GM19240 (cell line): Measurements from ENCODE around the gene YES1.
"Not testable (repeated sequence)": the region's sequence is repeated elsewhere in the genome, so short reads cannot be mapped to it uniquely, and the experiment has no call there.

ENCODE experiments used
- DNase-seq: peaks from one replicate; pipeline ENCODE4 v3.0.0; 2011; ENCODE audit warnings: low spot score; ENCODE audit not compliant: insufficient read length

The YES1 gene

GRCh38 chr18:785242-785641 is 26.8 kb downstream of the YES1 start:
- DNase-seq = no peak

DNA sequence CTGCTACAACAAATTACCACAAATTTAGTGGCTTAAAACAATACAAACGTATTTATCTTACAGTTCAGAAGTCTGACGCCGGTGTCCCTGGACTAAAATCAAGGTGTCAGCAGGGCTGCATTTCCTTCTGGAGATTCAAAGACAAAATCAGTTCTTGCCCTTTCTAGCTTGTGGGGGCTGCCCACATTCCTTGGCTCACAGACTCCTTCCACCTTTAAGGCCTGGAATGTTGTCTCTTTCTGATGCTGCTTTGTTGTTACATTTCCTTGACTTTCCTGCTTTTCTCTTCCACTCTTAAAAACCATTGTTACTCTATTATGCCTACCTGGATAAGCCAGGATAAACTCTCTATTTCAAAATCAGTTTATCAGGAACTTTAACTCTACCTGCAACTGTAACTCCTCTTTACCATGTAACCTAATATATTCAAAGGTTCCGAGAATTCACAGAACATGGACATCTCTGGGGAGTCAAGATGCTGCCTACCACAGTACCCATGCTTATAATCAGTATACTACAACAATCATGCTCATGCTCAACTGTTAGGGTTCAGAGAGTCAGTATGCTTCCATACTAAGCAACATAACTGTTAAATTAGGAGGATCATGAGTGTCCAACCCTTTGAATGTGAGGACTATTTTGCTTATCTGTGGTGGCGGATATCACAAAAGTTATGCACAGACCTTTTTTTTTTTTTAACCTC is 27.4 kb downstream of the YES1 start:
- DNase-seq = no peak

DNA sequence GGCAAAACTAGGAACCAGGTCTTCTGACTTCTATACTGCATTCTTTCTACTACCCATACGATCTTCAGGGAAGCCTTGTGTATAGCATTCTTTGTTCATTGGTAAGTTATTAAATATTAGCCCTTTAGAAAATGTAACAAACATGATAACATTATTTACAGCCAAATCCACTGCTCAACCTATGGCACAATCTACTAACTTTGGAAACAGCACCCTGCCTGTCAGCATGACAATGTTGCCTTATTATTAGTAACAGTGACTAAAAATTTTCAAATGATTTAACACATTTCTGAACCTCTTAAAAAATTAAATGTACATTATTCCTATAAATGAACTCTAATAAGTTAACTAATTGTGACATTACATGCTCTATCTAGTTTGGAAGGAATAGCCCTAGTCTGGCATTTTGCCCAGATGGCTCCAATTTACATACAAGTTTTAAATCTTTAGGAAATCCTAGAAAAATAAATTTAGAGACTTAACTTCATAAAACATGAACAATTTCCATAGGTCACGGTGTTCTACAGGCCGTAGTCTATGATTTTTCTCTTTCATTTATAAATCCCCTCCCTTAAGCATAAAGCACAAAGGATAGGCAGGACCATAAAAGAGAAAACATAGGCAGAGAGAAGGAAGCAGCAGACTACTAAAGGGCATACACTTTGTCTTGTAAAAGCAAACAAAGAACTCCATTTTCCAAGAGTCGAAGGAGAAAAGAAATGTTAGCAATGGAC is 33.7 kb downstream of the YES1 start:
- no peak for DNase-seq

DNA sequence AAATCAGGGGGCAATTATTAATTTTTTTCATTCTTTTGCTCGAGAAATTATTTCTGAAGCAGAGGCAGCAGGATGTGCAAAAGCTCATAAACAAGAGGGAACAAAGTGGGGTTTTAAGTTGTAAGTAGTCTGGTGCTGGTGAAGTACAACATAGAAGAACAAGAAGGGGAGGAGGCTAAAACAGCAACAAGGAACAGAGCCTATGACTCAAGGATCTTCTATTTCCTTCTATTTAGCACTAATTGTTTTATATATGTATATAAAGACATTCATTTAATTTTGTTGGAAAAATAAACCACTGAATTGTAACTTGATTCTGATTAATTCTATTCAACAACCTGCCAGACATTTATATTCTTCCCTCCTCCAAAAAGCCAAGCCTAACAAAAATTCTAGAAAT is 35.0 kb downstream of the YES1 start:
- no peak for DNase-seq

- not testable (repeated sequence) for DNase-seq
Measured at GRCh38 chr18:776044-776443, 36.0 kb downstream of the YES1 start.

- no peak for DNase-seq
Measured at GRCh38 chr18:774811-775210, 37.2 kb downstream of the YES1 start.

GRCh38 chr18:773980-774624 is 37.9 kb downstream of the YES1 start:
- DNase-seq = no peak

DNA sequence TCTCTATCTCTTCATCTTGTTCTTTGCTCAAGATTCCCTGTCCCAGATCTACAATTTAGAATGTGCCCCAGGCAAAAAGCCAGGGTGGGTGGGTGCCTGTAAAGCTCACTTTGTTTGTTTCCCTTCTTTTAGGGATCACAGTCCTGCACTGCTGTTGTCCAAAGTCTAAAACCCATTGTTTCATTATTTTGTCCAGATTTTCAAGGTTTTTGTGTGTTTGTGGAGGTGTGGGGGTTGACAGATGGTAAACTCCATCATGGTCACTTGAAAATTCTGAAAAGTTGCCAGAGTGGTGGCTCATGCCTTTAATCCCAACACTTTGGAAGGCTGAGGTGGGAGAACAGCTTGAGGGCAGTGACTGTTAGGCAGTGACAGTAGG is 41.5 kb downstream of the YES1 start:
- DNase-seq = no peak

DNA sequence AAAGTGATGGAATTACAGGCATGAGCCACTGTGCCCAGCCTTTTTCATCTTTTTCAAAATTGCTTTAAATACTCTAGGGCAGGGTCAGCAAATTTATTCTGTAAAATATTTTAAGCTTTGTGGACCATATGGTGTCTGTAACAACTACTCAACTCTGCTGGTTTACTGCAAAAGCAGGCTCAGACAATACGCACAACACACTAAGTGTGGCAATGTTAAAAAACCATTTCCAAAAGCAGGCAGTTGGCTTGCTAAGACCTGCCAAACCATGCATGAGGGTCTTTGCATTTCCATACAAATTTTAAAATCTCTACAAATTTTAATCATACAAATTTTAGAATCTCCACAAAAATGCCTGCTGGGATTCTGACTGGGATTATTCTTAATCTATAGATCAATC is 44.1 kb downstream of the YES1 start:
- no peak for DNase-seq

DNA sequence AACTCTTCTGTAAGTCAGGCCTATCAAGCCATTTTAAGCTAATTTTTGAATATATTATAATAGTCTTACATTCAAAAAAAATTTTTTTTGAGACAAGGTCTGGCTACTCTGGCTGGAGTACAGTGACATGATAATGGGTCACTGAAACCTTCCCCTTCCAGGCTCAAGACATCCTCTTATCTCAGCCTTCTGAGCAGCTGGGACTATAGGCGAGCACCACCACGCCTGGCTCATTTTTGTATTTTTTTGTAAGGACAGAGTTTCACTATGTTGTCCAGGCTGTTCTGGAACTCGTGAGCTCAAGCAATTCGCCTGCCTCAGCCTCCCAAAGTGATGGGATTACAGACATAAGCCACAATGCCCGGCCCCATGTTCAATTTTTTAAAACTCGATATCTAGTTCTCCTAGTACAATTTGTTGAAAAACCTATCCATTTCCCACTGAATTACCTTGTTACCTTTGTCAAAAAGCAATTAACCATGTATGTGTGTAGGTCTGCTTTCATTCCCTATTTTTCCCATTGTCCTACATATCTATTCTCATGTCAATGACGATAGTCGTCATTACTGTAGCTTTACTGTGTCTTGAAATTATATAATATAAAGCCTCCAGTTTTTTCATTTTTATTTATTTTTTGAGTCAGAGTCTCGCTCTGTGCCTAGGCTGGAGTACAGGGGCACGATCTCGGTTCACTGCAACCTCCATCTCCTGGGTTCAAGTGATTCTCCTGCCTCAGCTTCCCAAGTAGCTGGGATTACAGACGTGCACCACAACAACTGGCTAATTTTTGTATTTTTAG is 44.8 kb downstream of the YES1 start:
- no peak for DNase-seq

GRCh38 chr18:766550-766860 is 45.5 kb downstream of the YES1 start:
- no peak for DNase-seq

- no peak for DNase-seq
Measured at GRCh38 chr18:765764-766549, 46.1 kb downstream of the YES1 start.

DNA sequence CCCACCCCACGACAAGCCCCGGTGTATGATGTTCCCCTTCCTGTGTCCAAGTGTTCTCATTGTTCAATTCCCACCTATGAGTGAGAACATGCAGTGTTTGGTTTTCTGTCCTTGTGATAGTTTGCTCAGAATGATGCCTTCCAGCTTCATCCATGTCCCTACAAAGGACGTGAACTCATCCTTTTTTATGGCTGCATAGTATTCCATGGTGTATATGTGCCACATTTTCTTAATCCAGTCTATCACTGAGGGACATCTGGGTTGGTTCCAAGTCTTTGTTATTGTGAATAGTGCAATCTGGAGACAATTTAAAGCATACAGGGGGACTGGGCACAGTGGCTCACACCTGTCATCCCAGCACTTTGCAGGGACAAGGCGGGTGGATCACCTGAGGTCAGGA is 52.2 kb downstream of the YES1 start:
- not testable (repeated sequence) for DNase-seq

DNA sequence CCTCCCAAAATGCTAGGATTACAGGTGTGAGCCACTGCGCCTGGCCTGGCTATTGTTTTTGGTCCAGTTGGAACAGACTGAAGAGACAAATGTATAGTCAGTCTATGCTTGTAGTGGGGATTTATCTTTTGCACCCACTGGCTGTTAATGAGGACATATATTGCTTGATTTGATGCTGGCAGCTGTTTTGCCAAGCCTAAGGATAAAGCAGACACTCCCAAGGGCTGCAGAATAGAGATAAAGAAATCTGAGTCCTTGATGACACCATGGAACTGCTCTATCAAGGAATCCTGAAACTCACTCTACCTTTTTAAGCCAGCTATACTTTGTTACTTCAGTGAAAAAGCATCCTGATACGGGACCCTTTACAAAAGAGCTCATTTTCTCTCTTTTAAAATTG is 56.5 kb downstream of the YES1 start:
- no peak for DNase-seq

GRCh38 chr18:754656-755055 is 57.4 kb downstream of the YES1 start:
- no peak for DNase-seq

DNA sequence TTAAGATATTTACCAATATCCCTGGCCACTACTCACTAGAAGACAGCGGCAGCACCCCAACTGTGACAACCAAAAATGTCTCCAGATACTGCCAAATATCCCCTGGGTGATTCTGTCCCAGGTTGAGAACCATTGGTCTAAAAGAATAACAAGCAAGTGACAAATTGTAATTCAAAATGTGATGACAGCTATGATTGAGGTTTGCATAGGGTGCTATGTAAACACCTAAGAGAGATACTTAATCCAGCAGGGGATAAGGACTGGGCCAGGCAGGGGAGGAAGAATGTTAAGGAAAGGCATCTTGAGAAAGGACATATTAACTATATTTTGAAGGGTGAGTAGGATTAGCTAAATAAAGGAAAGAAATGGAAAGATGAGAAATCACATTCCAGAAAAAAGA is 61.6 kb downstream of the YES1 start:
- DNase-seq = no peak

GRCh38 chr18:744832-745597 is 67.0 kb downstream of the YES1 start:
- no peak for DNase-seq

GRCh38 chr18:741931-742512 is 70.0 kb downstream of the YES1 start:
- peak; percentile 30 for DNase-seq

DNA sequence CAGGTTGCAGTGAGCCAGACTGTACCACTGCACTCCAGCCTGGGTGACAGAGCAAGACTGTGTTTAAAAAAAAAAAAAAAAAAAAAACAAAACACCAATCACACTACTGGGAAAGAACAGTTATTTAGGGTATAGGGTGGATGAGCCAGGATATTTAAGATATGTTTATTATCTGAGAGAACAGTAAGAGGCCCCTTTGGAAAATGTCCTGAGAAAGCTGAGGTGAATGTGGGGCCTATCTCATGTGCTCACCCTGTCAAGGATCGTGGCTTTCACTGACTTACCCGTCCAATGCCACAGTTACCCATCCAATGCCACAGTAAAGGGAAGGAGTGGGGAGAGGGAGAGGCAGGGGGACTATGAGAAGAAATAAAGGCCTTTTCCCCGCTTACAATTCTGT is 79.7 kb downstream of the YES1 start:
- no peak for DNase-seq

DNA sequence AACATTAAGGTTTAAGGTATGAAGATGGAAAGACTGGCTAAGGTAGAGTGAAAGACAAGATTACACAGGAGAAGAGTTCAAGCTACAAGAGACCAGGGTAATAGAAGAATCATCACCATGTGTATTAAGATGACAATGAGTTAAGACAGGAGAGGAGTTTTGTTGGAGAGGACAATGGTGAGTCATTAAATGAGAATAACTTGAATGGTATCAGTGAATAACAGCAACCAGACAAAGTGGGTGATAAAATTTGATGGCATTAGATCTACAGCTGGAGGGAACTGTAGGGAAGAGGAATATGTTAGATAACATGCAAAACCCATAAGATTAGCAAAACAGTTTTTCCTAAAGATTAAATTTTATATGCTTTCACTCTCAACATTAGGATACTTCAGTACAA is 80.9 kb downstream of the YES1 start:
- DNase-seq = no peak
